ENCODE measurements around the gene PNKP.
A peak's percentile ranks its signal among the peaks of the same experiment; 100 is the strongest.

Gene PNKP

DNA sequence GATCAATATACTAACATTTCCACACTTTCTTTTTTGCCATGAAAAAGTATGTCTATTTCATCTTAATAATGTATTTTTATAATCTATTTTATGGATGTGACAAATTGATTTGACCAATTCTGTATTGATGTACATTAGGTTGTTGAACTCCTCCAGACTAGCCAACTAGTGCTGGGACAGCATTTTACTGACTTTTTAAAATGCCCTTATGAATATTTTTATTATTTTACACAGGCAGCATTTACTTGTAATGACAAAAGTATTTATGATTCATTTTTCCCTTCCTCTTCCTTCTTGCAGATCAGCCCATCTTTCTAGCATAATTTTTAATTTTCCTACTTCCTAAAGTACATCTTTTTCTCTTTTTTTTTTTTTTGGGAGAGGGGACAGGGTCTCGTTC, 53.4 kb downstream of the PNKP start:
- no peak for DNase-seq

DNA sequence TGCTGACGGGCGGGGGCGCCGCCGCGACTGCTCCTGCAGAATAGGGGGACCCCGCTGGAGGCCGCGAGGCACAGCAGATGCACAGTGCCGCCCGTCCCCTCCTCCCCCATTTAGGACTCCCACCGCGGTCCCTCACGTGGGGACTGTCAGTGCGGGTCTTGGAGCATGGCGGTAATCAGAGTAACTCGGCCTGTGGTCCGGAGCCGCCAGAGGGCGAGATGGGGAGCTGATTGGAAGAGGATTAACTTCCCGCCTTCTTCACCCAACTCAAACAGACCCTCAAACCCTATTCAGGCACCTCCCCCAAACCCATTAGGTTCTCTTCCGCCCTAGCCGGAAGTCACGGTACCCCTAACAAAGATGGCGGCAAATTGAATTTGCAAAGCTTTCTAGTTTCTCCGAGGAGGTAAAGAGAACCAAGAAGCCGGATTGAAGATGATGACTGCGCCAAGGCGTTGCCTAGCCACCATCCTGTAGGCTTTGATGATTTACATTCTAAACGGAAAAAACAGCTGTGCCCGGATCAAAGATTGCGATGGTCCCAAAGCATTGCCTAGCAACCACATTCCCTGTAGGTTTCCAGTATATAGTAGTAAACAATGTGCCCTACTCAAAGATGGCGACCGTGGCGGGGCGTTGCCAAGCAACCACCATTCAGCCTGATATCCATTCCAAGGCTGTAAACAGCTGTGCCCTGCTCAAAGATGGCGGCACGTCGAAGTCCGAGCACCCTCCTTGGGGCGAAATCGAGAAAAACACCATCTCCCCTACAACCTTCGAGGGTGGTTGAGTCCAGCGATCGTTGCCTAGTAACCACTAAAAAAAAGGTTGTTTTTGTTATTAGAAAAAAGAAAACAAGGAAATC, 54.1 kb downstream of the PNKP start, which contains the start of gene FUZ:
Gene FUZ (minus strand): TSS at position 296 of the 865 bp plus-strand sequence. CDS start 186 bp downstream, at position 110.
- peak; percentile 95 for DNase-seq

DNA sequence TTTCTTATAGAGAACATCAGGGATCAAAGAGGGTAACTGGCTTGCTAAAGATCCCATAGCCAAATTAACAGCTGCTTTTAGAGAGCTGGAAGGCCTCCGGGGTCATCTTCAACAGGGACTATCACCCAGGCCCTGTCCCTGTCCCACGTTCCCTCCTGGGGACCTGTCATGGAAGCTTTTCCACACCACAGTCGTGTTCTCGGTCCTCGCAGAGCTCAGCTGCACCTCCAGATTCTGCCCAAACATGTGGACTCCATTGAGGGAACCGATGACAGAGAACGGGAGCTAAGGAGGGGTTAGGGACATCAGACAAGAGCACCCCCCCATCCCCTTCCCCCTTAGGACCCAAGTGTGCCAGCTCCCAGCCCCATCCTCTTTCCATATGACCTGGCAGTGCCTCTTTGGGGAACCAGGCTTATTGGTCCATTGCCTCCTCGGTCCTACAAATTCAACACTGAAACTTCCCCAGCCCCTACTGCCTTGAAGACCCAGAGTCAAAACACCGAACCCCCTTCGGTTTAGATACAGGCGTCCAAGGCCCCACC, 54.9 kb downstream of the PNKP start:
- DNase-seq: no peak

DNA sequence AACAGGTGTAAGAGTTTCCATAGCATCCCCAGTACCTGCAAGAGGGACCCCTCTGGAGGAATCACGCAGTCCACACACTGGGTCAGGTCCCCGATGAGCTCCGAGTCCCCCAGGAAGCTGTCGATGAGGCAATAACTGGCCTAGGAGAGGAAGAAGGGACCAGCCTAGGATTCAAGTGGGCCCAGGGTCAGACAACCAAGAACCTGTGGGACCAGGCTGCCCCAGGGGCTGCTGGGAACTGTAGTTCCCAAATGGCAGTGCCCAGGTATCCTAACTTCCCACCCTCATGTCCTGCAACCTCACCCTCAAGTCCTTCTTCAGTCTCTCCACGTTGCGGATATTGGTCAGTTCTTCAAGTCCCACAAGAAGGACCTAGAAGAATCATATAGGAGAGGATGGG, 56.0 kb downstream of the PNKP start:
- no peak for DNase-seq

All from NCI-H2029 treated with DMSO at 0.1 percent for 48 hours (cell line).